ENCODE results near the gene PITPNC1.
A peak's percentile ranks its signal among the peaks of the same experiment; 100 is the strongest.

- TF ChIP-seq POLR2AphosphoS5 (IDR thresholded peaks at IDR 0.05) (no peak), EP300 (IDR thresholded peaks at IDR 0.05) (no peak), CTCF (IDR thresholded peaks at IDR 0.05) (peak in 4 of 6 experiments; percentile 24 to 33 (median 30))
Observed at GRCh38 chr17:67629971-67630320, 252.9 kb downstream of the PITPNC1 start.

All from upper lobe of left lung (tissue), 4 donors.